Measurements from ENCODE around the gene P2RY13.

P2RY13 gene

DNA sequence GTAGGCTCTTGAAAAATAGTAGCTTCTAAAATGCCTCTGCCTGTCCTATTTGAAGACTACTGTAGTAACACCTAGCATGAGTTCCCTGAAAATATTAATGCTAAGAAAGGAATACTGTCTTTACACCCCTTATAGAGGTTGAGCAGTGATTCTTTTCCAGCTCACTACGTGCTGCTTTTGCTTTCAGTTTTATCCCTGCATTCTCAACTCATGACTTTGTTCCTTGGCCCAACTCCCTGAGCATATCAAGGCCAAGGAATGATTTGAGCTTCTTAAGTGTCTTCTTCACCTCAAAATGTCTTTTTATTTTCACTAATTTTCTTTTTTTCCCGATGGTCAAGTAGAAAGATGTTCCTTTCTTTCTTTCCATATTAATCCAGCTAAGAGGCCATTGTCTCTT, 16.5 kb upstream of the P2RY13 start:
- H3K4me3 ChIP-seq (ENCODE audit: low read depth, low read length): no peak overlapping the region

DNA sequence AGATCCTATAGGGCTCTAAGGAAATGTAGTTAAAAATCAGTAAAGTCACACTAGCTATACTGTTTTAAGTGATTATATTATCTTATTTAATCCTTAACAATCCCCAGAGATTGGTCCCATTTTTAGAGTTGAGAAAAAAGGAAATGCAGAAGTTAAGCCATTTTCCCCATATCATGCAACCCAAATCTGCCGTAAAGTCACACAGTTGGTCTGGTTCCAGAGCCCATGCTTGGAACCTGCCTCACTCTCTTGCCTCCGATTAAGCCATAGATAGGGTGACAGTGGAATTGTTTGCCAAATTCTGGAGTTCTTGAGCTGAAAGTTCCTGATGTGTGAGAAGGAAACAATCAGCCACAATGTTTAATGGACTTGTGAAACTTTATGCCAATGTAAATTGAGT, 2.3 kb upstream of the P2RY13 start:
- TF ChIP-seq, protein P1, sequence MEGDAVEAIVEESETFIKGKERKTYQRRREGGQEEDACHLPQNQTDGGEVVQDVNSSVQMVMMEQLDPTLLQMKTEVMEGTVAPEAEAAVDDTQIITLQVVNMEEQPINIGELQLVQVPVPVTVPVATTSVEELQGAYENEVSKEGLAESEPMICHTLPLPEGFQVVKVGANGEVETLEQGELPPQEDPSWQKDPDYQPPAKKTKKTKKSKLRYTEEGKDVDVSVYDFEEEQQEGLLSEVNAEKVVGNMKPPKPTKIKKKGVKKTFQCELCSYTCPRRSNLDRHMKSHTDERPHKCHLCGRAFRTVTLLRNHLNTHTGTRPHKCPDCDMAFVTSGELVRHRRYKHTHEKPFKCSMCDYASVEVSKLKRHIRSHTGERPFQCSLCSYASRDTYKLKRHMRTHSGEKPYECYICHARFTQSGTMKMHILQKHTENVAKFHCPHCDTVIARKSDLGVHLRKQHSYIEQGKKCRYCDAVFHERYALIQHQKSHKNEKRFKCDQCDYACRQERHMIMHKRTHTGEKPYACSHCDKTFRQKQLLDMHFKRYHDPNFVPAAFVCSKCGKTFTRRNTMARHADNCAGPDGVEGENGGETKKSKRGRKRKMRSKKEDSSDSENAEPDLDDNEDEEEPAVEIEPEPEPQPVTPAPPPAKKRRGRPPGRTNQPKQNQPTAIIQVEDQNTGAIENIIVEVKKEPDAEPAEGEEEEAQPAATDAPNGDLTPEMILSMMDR (IDR thresholded peaks at IDR 0.05; ENCODE audit: borderline replicate concordance, insufficient read depth, low read depth, low read length): no peak
- no peak overlapping the region for H3K4me3 ChIP-seq (ENCODE audit: low read depth, low read length)

More for the DNA sequence above, 16.5 kb upstream of the P2RY13 start:
- TF ChIP-seq, protein P1 (IDR thresholded peaks at IDR 0.05; ENCODE audit: borderline replicate concordance, insufficient read depth, low read depth, low read length): no peak

DNA sequence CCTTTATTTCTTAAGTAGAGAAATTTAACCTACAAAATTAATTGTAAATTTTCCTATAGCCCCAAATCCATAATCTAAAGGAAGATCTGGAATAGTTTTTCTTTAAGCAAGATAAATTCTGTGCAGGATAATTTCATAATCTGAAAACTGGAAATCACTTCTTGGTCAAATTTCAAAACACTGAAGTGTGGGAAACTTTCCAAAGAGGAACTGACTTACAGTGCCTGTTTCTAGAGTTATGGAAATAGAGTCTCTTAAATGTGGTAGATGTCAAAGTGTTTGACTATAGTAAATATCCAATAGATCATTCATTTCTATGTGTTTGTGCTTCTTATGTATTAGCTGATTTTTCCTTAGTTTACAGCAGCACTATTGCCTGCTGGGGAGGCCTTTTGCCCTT, 1.6 kb upstream of the P2RY13 start:
- TF ChIP-seq, protein P1 (IDR thresholded peaks at IDR 0.05; ENCODE audit: borderline replicate concordance, insufficient read depth, low read depth, low read length): no peak
- H3K4me3 ChIP-seq (ENCODE audit: low read depth, low read length): no peak overlapping the region

DNA sequence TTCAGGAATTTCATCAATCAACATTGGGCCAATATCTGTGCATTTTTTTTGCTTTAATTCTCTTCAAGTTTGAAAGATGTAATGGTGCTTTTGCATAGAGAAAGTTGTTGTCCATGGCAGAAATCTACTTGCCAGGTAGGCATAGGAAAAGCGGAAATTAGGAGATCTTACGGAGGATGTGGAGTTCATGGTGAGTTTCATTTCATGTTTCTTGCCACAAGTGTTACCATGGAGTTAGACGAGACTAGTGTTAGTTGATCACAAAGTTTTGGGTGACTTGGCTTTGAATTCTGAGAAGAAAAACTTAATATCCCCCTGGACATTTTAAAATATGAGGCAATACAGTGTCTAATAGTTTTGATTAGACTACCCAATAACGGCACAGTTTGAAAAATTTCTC, 1.0 kb upstream of the P2RY13 start:
- TF ChIP-seq, protein P1 (IDR thresholded peaks at IDR 0.05; ENCODE audit: borderline replicate concordance, insufficient read depth, low read depth, low read length): no peak
- no peak overlapping the region for H3K4me3 ChIP-seq (ENCODE audit: low read depth, low read length)

DNA sequence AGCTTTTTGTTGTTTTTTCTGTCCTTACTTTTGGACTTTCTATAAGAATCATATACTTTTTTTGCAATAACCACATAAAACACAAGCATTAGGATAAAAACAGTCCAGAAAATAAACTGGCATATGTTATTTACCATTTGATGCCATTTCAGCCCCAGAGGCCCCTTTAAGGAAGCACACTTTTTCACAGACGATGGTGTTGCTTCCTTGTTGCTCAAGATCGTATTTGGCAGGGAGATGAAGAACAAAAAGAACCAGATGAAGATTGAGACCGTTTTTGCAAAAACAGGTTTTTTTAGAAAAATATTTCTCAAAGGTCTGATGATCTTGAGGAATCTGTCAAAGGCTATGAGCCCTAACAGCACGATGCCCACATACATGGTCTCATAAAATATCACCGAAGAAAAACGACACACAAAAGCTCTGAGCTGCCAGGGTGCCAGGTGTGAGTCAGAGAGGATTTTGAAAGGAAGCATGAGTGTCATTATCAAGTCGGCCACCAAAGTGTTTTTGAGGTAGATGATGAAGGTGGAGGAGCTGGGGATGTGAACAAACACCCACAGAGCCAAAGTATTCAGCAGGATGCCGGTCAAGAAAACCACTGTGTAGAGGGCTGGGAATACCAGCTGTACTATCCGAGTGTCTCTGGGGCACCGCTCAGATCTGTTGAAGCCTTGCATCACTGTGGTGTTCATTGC, 902 bp downstream of the P2RY13 start:
- TF ChIP-seq, protein P1 (IDR thresholded peaks at IDR 0.05; ENCODE audit: borderline replicate concordance, insufficient read depth, low read depth, low read length): no peak
- no peak overlapping the region for H3K4me3 ChIP-seq (ENCODE audit: low read depth, low read length)

DNA sequence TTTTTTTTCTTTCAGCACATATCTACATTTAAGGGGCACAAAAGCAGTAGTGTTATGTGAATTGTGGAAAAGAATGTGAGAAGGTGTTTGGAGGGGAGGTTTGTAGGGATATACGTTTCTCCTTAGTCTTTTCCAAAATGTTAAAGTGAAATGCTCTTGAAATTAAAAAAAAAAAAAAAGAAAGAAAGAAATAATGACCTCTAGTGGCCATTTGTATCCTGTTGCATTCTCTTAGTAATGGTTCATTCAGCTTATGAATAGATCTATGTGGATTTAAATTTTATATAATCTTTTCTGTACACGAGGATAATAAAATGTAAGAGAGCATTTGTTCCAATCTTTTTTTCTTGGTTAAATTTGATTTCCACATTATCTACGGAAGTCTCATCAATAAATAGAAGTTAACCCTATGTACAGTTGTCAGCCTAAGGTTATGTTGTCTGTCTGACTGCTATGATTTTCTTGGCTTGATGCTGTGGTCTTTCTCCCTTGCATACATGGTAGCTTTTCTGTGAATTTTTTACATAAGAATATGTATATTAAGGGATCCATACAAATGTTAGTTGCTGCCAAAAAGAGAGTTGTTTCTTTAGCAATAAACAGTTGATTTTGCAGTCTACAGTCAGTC, 1.7 kb downstream of the P2RY13 start:
- TF ChIP-seq, protein P1 (IDR thresholded peaks at IDR 0.05; ENCODE audit: borderline replicate concordance, insufficient read depth, low read depth, low read length): 0 out of 2 replicates have a peak, but pooled peaks have one; percentile 20
- H3K4me3 ChIP-seq (ENCODE audit: low read depth, low read length): no peak overlapping the region

DNA sequence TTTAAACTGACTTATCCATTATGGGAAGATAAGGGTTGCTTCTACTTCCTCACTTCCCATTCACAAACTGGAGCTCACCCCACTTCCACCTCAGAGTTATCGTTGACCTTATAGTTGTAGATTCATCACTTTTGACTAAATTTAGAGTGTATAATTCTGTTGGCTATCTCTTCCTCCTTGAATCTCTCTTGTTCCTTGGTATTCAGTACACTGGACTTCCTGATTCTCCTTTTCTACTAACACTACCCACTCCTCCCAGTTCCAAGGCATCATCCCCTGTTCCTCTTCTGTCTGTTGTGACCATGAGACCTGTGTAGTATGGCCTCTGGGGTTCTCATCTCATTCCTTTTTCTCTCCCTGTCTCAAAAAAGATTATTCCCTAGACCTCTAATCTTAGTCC, 6.8 kb downstream of the P2RY13 start:
- H3K4me3 ChIP-seq (ENCODE audit: low read depth, low read length): no peak overlapping the region
- TF ChIP-seq, protein P1 (IDR thresholded peaks at IDR 0.05; ENCODE audit: borderline replicate concordance, insufficient read depth, low read depth, low read length): no peak
